KMS-11 (cell line): ENCODE results near the gene DDX20.
A peak's percentile ranks its signal among the peaks of the same experiment; 100 is the strongest.

Source experiments
- H2AFZ ChIP-seq: fragments of 200-600 bp; sonication (generic); 2 replicates; pipeline ENCODE4 v1.6.1; 2016; ENCODE audit warnings: antibody characterized with exemption, mixed run types, low read depth
- H3K27ac ChIP-seq: fragments of 200-600 bp; sonication (generic); 2 replicates; pipeline ENCODE4 v1.6.1; 2016; ENCODE audit warnings: mild to moderate bottlenecking, mixed run types
- H3K27me3 ChIP-seq: fragments of 200-600 bp; sonication (generic); 2 replicates; pipeline ENCODE4 v1.6.1; 2017; ENCODE audit warnings: mild to moderate bottlenecking, low read depth, mixed run types, moderate library complexity; ENCODE audit not compliant: insufficient read depth
- H3K36me3 ChIP-seq: fragments of 200-600 bp; sonication (generic); 2 replicates; pipeline ENCODE4 v1.6.1; 2017; ENCODE audit warnings: mild to moderate bottlenecking, mixed run types; ENCODE audit not compliant: insufficient read depth
- H3K4me1 ChIP-seq: fragments of 200-600 bp; sonication (generic); 2 replicates; pipeline ENCODE4 v1.6.1; 2016; ENCODE audit warnings: mild to moderate bottlenecking, low read depth, mixed run types; ENCODE audit not compliant: poor library complexity, severe bottlenecking
- H3K4me2 ChIP-seq: fragments of 200-600 bp; sonication (generic); 2 replicates; pipeline ENCODE4 v1.7.0; 2016; ENCODE audit warnings: mild to moderate bottlenecking, mixed run types
- H3K4me3 ChIP-seq: fragments of 200-600 bp; sonication (generic); IDR thresholded peaks from 2 replicates; pipeline ENCODE4 v1.6.1; 2017; ENCODE audit warnings: low read depth, low read length, mixed read lengths; ENCODE audit not compliant: insufficient read depth
- H3K79me2 ChIP-seq: fragments of 200-600 bp; sonication (generic); 2 replicates; pipeline ENCODE4 v1.6.1; 2016; ENCODE audit warnings: low read depth, mixed run types; ENCODE audit not compliant: insufficient read depth
- H3K9ac ChIP-seq: fragments of 200-600 bp; sonication (generic); 2 replicates; pipeline ENCODE4 v1.6.1; 2016; ENCODE audit warnings: mild to moderate bottlenecking, mixed run types
- H4K20me1 ChIP-seq: fragments of 200-600 bp; sonication (generic); 2 replicates; pipeline ENCODE4 v1.6.1; 2016; ENCODE audit warnings: mild to moderate bottlenecking, mixed run types; ENCODE audit not compliant: insufficient read depth
- TF ChIP-seq, protein P1 (sequence below): fragments of 200-600 bp; sonication (generic); conservative IDR thresholded peaks from 2 replicates; pipeline ENCODE4 v1.6.1; 2017; ENCODE audit warnings: low read depth, mild to moderate bottlenecking, antibody characterized with exemption, low read length, moderate library complexity, mixed read lengths

DDX20 gene

DNA sequence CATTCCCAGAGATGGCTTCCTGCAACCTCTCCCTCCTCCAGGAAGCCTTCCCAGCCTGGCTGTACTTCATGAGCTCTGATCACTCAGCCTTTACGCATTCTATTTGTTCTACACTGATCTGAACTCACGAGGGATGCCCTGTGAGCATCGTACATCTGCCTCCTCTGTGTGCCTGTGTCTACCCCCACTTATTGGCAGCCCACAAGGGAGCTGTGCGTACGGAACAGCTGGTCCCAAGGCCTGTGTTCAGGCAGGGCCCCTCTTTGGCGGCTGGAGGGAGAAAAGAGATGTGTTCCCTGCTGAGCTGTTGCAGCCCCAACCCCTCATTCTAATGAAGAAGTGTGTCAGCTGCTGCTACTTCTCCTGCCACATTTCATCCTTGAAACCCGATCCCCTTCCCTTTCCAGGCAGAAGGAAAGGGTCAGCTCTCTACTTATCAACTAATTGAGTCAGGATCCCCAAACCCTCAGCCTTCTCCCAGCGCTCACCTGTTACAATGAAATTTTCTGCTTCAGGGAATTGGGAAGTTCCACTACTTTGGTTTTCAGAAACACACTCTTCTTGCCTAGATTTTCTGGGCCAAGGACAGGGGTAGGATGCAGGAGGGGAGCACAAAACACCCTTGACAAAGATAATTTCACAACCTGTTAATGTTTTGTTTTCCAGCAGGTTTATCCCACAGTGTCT, 19.7 kb upstream of the DDX20 start:
- no peaks in the 10 kb centered on the region for H3K79me2 ChIP-seq
- no peak overlapping the region for H3K4me3 ChIP-seq
- no peak overlapping the region for H3K27ac ChIP-seq
- no peaks in the 10 kb centered on the region for H3K27me3 ChIP-seq
- peaks cover 9% of the 10 kb centered on the region for H3K4me1 ChIP-seq
- no peaks in the 10 kb centered on the region for H4K20me1 ChIP-seq
- H3K9ac ChIP-seq = no peak overlapping the region
- H3K4me2 ChIP-seq = no peak overlapping the region
- no peak overlapping the region for H2AFZ ChIP-seq
- TF ChIP-seq, protein P1, sequence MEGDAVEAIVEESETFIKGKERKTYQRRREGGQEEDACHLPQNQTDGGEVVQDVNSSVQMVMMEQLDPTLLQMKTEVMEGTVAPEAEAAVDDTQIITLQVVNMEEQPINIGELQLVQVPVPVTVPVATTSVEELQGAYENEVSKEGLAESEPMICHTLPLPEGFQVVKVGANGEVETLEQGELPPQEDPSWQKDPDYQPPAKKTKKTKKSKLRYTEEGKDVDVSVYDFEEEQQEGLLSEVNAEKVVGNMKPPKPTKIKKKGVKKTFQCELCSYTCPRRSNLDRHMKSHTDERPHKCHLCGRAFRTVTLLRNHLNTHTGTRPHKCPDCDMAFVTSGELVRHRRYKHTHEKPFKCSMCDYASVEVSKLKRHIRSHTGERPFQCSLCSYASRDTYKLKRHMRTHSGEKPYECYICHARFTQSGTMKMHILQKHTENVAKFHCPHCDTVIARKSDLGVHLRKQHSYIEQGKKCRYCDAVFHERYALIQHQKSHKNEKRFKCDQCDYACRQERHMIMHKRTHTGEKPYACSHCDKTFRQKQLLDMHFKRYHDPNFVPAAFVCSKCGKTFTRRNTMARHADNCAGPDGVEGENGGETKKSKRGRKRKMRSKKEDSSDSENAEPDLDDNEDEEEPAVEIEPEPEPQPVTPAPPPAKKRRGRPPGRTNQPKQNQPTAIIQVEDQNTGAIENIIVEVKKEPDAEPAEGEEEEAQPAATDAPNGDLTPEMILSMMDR = no peak
- no peaks in the 10 kb centered on the region for H3K36me3 ChIP-seq

DNA sequence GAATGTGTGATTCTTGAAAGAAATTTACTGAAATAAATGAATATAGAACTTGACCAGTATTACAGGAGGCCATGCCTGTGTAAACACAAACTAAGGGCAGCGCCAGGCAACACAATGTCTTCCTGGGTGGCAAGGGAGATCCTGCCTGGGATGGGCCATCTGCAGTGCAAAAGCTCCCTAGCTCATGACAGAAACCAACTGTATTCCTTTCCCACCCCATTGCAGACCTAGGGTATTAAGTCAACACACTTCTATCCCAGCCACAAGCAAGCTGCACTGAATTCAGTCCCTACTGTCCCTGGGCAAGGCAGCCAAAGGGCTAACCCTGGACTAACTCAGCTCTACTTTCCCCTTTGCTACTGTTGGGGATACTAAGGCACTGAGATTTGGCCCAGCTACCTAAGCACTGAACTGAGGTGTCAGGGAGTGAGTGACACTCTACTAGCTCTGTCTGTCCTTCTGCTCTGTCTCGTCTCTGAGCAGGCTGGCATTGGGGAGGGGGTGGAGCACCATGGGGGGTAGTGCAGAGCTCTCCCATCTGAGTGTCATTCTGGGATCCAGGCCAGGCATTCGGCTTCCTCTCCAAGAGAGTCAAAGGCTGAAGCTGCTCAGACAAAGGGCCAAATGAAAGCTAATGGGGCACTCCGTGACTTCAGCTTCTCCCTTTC, 19.0 kb upstream of the DDX20 start:
- no peak overlapping the region for H3K4me2 ChIP-seq
- H3K79me2 ChIP-seq = no peaks in the 10 kb centered on the region
- H3K4me1 ChIP-seq = peaks cover 9% of the 10 kb centered on the region
- H3K4me3 ChIP-seq = no peak overlapping the region
- no peak overlapping the region for H2AFZ ChIP-seq
- no peaks in the 10 kb centered on the region for H3K27me3 ChIP-seq
- H3K9ac ChIP-seq = no peak overlapping the region
- H3K27ac ChIP-seq = no peak overlapping the region
- H3K36me3 ChIP-seq = no peaks in the 10 kb centered on the region
- no peaks in the 10 kb centered on the region for H4K20me1 ChIP-seq
- TF ChIP-seq, protein P1 = no peak

DNA sequence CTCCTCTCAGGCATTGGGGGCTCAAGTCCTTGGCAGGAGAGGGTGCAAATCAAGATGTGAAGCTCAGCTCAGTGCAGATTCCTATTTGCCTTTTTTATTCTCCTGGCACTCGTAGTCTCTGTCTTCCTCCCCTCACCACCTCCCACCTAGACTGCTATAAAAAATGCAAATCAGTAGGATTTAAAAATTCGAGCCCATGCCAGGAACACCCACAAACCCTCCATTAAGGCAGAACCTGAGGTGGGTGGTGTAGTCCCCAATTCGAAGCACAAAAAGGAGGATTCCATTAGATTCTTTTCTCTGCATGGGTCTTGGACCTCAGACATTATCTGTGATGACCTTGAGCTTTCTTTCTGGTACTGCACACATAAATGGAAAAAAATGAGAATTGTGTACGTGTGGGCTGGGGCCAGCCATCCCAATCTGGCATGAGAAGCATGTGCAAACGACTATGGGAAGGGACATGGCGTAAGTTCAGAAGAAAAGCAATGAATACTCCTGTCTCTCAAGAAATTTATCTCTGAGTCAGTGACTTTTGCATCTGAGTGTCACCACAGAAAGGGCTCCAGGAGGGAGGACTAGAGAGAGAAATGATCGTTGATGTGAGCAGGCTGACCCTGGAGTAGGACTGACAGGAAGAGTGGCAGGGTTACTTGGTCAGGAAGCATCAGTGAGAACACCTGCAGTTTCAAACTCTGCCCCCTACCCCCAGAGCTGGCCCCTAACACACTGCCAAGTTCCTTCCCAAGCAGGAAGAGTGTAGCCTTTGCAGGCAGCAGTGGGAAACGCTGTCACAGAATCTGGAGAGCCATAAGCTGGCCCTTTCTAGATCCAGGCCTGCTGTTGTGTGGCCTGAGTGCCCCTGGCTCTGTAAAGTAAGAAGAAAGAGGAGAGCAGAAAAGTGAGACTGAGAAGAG, 18.2 kb upstream of the DDX20 start:
- no peaks in the 10 kb centered on the region for H4K20me1 ChIP-seq
- H3K27me3 ChIP-seq = no peaks in the 10 kb centered on the region
- H3K4me3 ChIP-seq = no peak overlapping the region
- no peak overlapping the region for H3K27ac ChIP-seq
- H3K4me2 ChIP-seq = peak overlapping the region; percentile 44; the same call in 1 of the 2 replicates
- TF ChIP-seq, protein P1 = no peak
- no peaks in the 10 kb centered on the region for H3K79me2 ChIP-seq
- peak overlapping the region; percentile 52; the same call in 1 of the 2 replicates for H3K9ac ChIP-seq
- peak overlapping the region; percentile 79; the same call in 1 of the 2 replicates for H2AFZ ChIP-seq
- peaks cover 9% of the 10 kb centered on the region for H3K4me1 ChIP-seq
- no peaks in the 10 kb centered on the region for H3K36me3 ChIP-seq

DNA sequence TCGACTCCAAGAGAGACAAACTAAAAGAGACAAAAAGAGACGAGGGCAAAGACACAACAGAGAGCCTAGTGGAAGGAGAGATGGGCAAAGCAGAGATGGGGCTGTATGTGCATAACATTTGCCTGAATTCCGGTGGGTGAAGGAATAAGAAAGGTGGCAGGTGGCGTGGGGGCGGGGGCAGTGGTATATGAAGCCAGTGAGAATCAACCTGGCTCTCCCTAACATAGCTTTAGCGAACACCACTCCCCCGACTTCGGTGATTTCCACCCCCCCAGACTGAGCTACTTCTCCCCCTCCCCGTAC, 17.6 kb upstream of the DDX20 start:
- no peaks in the 10 kb centered on the region for H4K20me1 ChIP-seq
- TF ChIP-seq, protein P1 = no peak
- H3K4me2 ChIP-seq = peak overlapping the region; percentile 44
- H3K9ac ChIP-seq = peak overlapping the region; percentile 52; the same call in 1 of the 2 replicates
- H3K27ac ChIP-seq = no peak overlapping the region; the same call in 1 of the 2 replicates
- peaks cover 9% of the 10 kb centered on the region for H3K4me1 ChIP-seq
- no peaks in the 10 kb centered on the region for H3K79me2 ChIP-seq
- H2AFZ ChIP-seq = peak overlapping the region; percentile 79; the same call in 1 of the 2 replicates
- H3K4me3 ChIP-seq = no peak overlapping the region
- H3K36me3 ChIP-seq = no peaks in the 10 kb centered on the region
- no peaks in the 10 kb centered on the region for H3K27me3 ChIP-seq
